Panc1 (cell line): ENCODE data around the gene CNKSR2.

Experiments
- SIN3A ChIP-seq: IDR thresholded peaks from 2 replicates; pipeline ENCODE4 v1.6.1; 2012; ENCODE audit warnings: low read depth, mild to moderate bottlenecking, low read length, moderate library complexity, borderline replicate concordance; ENCODE audit not compliant: insufficient read depth
- TCF7L2 ChIP-seq: IDR thresholded peaks from 2 replicates; pipeline ENCODE4 v1.6.1; 2011; ENCODE audit warnings: mild to moderate bottlenecking, low read depth, low read length, inconsistent platforms
- TF ChIP-seq, protein P1 (sequence below): fragments of 450-650 bp; IDR thresholded peaks from 2 replicates; pipeline ENCODE4 v1.5.1; 2017; ENCODE audit warnings: mild to moderate bottlenecking
- TF ChIP-seq, protein P2 (sequence below), 2 experiments: IDR thresholded peaks; 2 replicates each; pipeline ENCODE4 v1.6.1; 2011 to 2012; ENCODE audit warnings: low read depth in 2 of 2, control low read depth in 1 of 2, low read length in 1 of 2, mild to moderate bottlenecking in 1 of 2, moderate library complexity in 1 of 2; ENCODE audit not compliant: insufficient read depth in 1 of 2

DNA sequence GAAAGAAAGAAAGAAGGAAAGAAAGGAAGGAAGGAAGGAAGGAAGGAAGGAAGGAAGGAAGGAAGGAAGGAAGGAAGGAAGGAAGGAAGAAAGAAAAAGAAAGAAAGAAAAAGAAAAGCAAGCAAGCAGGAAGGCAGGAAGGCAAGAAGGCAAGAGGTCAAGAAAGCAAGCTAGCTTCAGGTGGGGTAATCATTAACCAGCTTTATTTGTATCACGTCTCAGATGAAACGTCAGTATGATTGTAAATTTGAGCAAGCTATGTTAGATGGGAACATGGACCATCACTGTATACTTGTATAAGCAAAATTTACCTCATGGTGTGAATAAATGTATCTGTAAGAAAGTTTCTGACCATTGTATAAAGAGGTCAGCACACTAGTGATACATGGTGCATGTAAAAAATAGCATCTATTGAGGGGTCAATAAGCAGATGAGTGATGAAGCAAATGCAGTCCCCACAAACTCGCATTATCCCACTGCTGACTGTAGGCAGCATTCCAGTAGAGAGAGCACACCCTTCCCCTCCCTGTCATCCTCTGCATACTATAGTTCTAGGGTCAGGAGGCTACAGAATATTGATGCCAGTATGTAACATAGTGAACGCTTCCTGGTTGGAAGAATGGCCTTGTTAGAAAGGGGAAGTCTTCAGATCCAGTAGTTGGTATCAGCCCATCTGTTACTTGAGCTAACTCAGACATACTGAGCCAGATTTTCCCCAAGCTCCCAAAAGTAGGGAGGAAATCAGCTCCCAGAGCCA is 300.4 kb downstream of the CNKSR2 start:
- TF ChIP-seq, protein P1, sequence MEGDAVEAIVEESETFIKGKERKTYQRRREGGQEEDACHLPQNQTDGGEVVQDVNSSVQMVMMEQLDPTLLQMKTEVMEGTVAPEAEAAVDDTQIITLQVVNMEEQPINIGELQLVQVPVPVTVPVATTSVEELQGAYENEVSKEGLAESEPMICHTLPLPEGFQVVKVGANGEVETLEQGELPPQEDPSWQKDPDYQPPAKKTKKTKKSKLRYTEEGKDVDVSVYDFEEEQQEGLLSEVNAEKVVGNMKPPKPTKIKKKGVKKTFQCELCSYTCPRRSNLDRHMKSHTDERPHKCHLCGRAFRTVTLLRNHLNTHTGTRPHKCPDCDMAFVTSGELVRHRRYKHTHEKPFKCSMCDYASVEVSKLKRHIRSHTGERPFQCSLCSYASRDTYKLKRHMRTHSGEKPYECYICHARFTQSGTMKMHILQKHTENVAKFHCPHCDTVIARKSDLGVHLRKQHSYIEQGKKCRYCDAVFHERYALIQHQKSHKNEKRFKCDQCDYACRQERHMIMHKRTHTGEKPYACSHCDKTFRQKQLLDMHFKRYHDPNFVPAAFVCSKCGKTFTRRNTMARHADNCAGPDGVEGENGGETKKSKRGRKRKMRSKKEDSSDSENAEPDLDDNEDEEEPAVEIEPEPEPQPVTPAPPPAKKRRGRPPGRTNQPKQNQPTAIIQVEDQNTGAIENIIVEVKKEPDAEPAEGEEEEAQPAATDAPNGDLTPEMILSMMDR = no peak
- TF ChIP-seq SIN3A = no peak
- TF ChIP-seq, protein P2, sequence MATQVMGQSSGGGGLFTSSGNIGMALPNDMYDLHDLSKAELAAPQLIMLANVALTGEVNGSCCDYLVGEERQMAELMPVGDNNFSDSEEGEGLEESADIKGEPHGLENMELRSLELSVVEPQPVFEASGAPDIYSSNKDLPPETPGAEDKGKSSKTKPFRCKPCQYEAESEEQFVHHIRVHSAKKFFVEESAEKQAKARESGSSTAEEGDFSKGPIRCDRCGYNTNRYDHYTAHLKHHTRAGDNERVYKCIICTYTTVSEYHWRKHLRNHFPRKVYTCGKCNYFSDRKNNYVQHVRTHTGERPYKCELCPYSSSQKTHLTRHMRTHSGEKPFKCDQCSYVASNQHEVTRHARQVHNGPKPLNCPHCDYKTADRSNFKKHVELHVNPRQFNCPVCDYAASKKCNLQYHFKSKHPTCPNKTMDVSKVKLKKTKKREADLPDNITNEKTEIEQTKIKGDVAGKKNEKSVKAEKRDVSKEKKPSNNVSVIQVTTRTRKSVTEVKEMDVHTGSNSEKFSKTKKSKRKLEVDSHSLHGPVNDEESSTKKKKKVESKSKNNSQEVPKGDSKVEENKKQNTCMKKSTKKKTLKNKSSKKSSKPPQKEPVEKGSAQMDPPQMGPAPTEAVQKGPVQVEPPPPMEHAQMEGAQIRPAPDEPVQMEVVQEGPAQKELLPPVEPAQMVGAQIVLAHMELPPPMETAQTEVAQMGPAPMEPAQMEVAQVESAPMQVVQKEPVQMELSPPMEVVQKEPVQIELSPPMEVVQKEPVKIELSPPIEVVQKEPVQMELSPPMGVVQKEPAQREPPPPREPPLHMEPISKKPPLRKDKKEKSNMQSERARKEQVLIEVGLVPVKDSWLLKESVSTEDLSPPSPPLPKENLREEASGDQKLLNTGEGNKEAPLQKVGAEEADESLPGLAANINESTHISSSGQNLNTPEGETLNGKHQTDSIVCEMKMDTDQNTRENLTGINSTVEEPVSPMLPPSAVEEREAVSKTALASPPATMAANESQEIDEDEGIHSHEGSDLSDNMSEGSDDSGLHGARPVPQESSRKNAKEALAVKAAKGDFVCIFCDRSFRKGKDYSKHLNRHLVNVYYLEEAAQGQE (IDR thresholded peaks at IDR 0.05; ENCODE audit: insufficient read depth in 1 of 2, low read depth in 2 of 2, low read length in 1 of 2) = no peak
- TF ChIP-seq TCF7L2 = no peak
